Stimulated activated CD4-positive, alpha-beta T cell treated with anti-CD3 and anti-CD28 coated beads, TNF-alpha, amount 100 ng/mL, for 48 hours (primary cell): Measurements from ENCODE around the gene RAB3GAP2.
"Not testable (repeated sequence)": the region's sequence is repeated elsewhere in the genome, so short reads cannot be mapped to it uniquely, and the experiment has no call there.

Source experiments
- DNase-seq, 3 donors: peaks; one replicate each; pipeline ENCODE4 v3.0.0-alpha.2; 2020; ENCODE audit warnings: low read depth in 3 of 3

Gene RAB3GAP2

GRCh38 chr1:220239966-220240365 lies 32.3 kb downstream of the RAB3GAP2 start:
- no peak for DNase-seq

- no peak for DNase-seq
Measured at GRCh38 chr1:220239213-220239612, 33.0 kb downstream of the RAB3GAP2 start.

- not testable (repeated sequence) for DNase-seq
Measured at GRCh38 chr1:220236278-220236677, 36.0 kb downstream of the RAB3GAP2 start.

GRCh38 chr1:220235462-220235861 lies 36.8 kb downstream of the RAB3GAP2 start:
- no peak for DNase-seq

- DNase-seq: no peak
Measured at GRCh38 chr1:220233927-220234326, 38.3 kb downstream of the RAB3GAP2 start.

- no peak for DNase-seq
Measured at GRCh38 chr1:220229771-220230170, 42.5 kb downstream of the RAB3GAP2 start.

GRCh38 chr1:220227393-220227792 lies 44.9 kb downstream of the RAB3GAP2 start:
- DNase-seq: no peak

GRCh38 chr1:220226752-220227151 lies 45.5 kb downstream of the RAB3GAP2 start:
- no peak for DNase-seq

GRCh38 chr1:220225957-220226356 lies 46.3 kb downstream of the RAB3GAP2 start:
- no peak for DNase-seq

GRCh38 chr1:220224611-220225124 lies 47.6 kb downstream of the RAB3GAP2 start:
- DNase-seq: no peak

- no peak for DNase-seq
Measured at GRCh38 chr1:220224033-220224432, 48.2 kb downstream of the RAB3GAP2 start.

- no peak for DNase-seq
Measured at GRCh38 chr1:220222939-220223338, 49.3 kb downstream of the RAB3GAP2 start.

GRCh38 chr1:220221670-220222069 lies 50.6 kb downstream of the RAB3GAP2 start:
- no peak for DNase-seq

GRCh38 chr1:220221269-220221668 lies 51.0 kb downstream of the RAB3GAP2 start:
- no peak for DNase-seq

- DNase-seq: not testable (repeated sequence)
Measured at GRCh38 chr1:220220699-220221040, 51.6 kb downstream of the RAB3GAP2 start.

- DNase-seq: no peak
Measured at GRCh38 chr1:220219865-220220698, 52.2 kb downstream of the RAB3GAP2 start.

GRCh38 chr1:220219136-220219442 lies 53.2 kb downstream of the RAB3GAP2 start:
- DNase-seq: no peak

- DNase-seq: peak in 2 of 3 donors; percentile 6 to 10
Measured at GRCh38 chr1:220218397-220219135, 53.7 kb downstream of the RAB3GAP2 start.

- no peak for DNase-seq
Measured at GRCh38 chr1:220217383-220217988, 54.8 kb downstream of the RAB3GAP2 start.

GRCh38 chr1:220213382-220213983 lies 58.8 kb downstream of the RAB3GAP2 start:
- DNase-seq: no peak

- DNase-seq: no peak
Measured at GRCh38 chr1:220207411-220207810, 64.8 kb downstream of the RAB3GAP2 start.

GRCh38 chr1:220204758-220205157 lies 67.5 kb downstream of the RAB3GAP2 start:
- DNase-seq: not testable (repeated sequence)
